Heart left ventricle (tissue), 16 donors: ENCODE results near the gene FAM184A. TPM values are rescaled to one million over a fixed set of nuclear protein-coding genes. Genes with fewer than 3 reads are reported as not detected.

Experiments
- ATAC-seq, 4 donors: fragments of 200-7000 bp; cut with Tn5 transposase; one replicate each; pipeline ENCODE4 v1.9.1; 2020 to 2022; ENCODE audit warnings: moderate library complexity in 4 of 4, mild to moderate bottlenecking in 3 of 4, moderate number of reproducible peaks in 1 of 4
- DNase-seq, 5 donors: peaks; one replicate each; pipeline ENCODE4 v3.0.0-alpha.2; 2020
- H3K27ac ChIP-seq, 12 donors: fragments of 200-600 bp; sonication (generic) in 4 of 12; one replicate each; pipeline versions ENCODE4 v1.5.0 to v1.8.0; 2016 to 2022; ENCODE audit warnings: mild to moderate bottlenecking in 2 of 12
- H3K27me3 ChIP-seq, 9 donors: fragments of 200-600 bp; sonication (generic) in 2 of 9; one replicate each; pipeline versions ENCODE4 v1.5.1 to v1.8.0; 2016 to 2022; ENCODE audit warnings: mild to moderate bottlenecking in 3 of 9
- H3K36me3 ChIP-seq, 9 donors: fragments of 200-600 bp; sonication (generic) in 2 of 9; one replicate each; pipeline versions ENCODE4 v1.5.0 to v1.8.0; 2018 to 2022; ENCODE audit warnings: mild to moderate bottlenecking in 2 of 9
- H3K4me1 ChIP-seq, 12 donors: fragments of 200-600 bp; sonication (generic) in 4 of 12; one replicate each; pipeline versions ENCODE4 v1.5.0 to v1.8.0; 2016 to 2022; ENCODE audit warnings: mild to moderate bottlenecking in 3 of 12
- H3K4me3 ChIP-seq, 12 donors: fragments of 200-600 bp; sonication (generic) in 4 of 12; one replicate each; pipeline versions ENCODE4 v1.5.0 to v1.8.0; 2017 to 2022; ENCODE audit warnings: mild to moderate bottlenecking in 9 of 12, moderate library complexity in 4 of 12
- H3K9me3 ChIP-seq, 12 donors: fragments of 200-600 bp; sonication (generic) in 4 of 12; one replicate each; pipeline versions ENCODE4 v1.5.0 to v1.8.0; 2016 to 2022; ENCODE audit warnings: mild to moderate bottlenecking in 1 of 12
- POLR2A ChIP-seq, 2 donors: fragments of 450-650 bp; IDR thresholded peaks; one replicate each; pipeline ENCODE4 v1.6.1; 2017; ENCODE audit warnings: antibody characterized with exemption in 2 of 2, mild to moderate bottlenecking in 2 of 2, moderate library complexity in 2 of 2
- WGBS, 4 donors: extraction: QIAGEN DNeasy Blood & Tissue Kit in 2 of 4; methylation state at CpG; one replicate each; pipeline versions ENCODE4 v1.1.5 to v1.1.7; 2013 to 2018; 5-methylcytosine and 5-hydroxymethylcytosine counted together
- intact Hi-C, 10 donors: fragments of 100-400 bp; cut with DNase I; formaldehyde crosslinking; loops; one replicate each; pipeline versions ENCODE4 v1.11.1 to v1.14.2; 2022
- polyA plus RNA-seq, 2 donors: library from polyadenylated mRNA; stranded (reverse); fragments of 200-250 nt; gene quantifications; one replicate each; pipeline ENCODE4 v1.2.3, GENCODE V29; 2013
- total RNA-seq, 9 donors: library from RNA; depleted of rRNA in 2 of 9; stranded (reverse); fragments of >200 nt in 2 of 9; fragmentation: NEBNext Ultra II Directional in 3 of 9; extraction: Animal tissue kit (Norgen Biotek cat#: 25700) in 3 of 9; gene quantifications; one replicate each; pipeline versions ENCODE4 v1.1.0 to v1.2.4, GENCODE V29; 2016 to 2023
- TF ChIP-seq, protein P1 (sequence below), 12 donors: fragments of 200-600 bp; sonication (generic) in 4 of 12; IDR thresholded peaks; one replicate each; pipeline versions ENCODE4 v1.5.0 to v1.8.0; 2018 to 2022; ENCODE audit warnings: antibody characterized with exemption in 12 of 12, mild to moderate bottlenecking in 5 of 12
- donor health status: ischemic (EF 13 %, LVEDD 7.1; RV severe dilation, severe dysfunction).
- donor health status: healthy with polysubstance abuse.
- donor health status: DM: no; HTN: yes; CAD: no.
- donor health status: DM: no; HTN: no; CAD: no.
- donor health status: ischemic (EF 25% LVEDD 6.9; RV normal size, moderate dysfunction).
- donor health status: ischemic (EF 25% LVEDD 5.7; RV mildly dilated, moderate dysfunction).
- donor health status: healthy.
- donor health status: DM: yes; HTN: yes; CAD: no.
- donor health status: ischemic (EF 35%, LVEDD 5.7; RV mildly dilated, moderate dysfunction).
- donor health status: nonischemic (EF 11% LVEDD 7.7; RV severe dilation, severe dysfunction).
- donor health status: DM: yes; HTN: yes; CAD: no.
- donor health status: PGD.
- donor health status: ischemic (EF 29% LVEDD 5.4; RV normal size, mild dysfunction).
- donor health status: nonischemic (EF 23%, LVEDD 6.1; RV moderate dilation, normal function).

The FAM184A gene
- total and polyA plus RNA-seq, 11 donors: 0.16 to 1.1 (median 0.45) TPM

DNA sequence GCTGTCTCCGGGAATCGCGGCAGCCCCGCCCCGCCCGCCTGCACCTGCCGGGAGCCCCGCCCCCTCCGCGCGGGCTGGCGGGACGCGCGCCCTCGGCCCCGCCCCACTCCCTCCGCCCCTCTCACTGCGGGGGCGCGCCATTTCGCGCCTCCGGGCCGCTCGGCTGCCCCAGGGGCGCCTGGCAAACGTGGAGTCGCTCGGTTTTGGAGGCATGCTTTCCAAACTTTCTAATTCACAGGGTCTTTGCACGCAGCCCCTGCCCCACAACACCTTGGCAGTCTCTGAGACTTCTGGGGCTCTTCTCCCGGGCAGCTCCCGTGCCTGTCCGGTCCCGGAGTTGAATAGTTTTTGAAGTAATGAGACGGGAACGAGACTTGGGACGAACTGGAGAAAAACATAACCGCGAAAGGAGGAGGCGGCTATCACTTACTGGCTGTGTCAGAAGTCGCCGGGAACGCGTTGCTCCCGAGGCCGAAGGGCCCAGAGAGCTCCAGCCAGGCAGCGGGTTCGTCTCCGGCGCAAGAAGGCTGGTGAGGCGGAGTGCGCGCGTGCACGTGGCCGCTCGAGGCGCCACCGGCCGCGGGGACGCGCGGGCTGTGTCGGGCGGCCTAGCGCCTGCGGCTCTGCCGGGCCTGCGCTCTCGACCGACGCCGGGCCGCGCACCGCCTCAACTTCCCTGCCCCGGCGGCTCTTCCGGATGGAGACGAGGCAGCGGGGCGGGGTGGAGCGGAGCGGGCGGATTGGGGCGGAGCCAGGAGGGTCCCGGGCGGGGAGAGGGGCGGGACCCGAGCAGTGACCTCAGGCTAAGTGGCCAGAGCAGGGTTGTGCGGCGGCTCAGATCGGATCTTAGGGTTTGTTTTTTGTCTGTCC lies 143.8 kb downstream of the FAM184A start, which contains the start of gene MCM9:
Gene MCM9, minus strand, starts transcription at position 699 of the 870 bp plus-strand sequence. CDS start 3,436 bp downstream, outside the sequence.
- H3K4me3 ChIP-seq: peak within 1 kb of the TSS; percentile 64 to 98 (median 81)
- H3K36me3 ChIP-seq: peaks cover 0 to 33% (median 23%) of the 10 kb centered on the region in 9 donors
- peak in 1 of 2 donors; percentile 81 for TF ChIP-seq POLR2A (IDR thresholded peaks at IDR 0.05)
- TF ChIP-seq, protein P1, sequence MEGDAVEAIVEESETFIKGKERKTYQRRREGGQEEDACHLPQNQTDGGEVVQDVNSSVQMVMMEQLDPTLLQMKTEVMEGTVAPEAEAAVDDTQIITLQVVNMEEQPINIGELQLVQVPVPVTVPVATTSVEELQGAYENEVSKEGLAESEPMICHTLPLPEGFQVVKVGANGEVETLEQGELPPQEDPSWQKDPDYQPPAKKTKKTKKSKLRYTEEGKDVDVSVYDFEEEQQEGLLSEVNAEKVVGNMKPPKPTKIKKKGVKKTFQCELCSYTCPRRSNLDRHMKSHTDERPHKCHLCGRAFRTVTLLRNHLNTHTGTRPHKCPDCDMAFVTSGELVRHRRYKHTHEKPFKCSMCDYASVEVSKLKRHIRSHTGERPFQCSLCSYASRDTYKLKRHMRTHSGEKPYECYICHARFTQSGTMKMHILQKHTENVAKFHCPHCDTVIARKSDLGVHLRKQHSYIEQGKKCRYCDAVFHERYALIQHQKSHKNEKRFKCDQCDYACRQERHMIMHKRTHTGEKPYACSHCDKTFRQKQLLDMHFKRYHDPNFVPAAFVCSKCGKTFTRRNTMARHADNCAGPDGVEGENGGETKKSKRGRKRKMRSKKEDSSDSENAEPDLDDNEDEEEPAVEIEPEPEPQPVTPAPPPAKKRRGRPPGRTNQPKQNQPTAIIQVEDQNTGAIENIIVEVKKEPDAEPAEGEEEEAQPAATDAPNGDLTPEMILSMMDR (IDR thresholded peaks at IDR 0.05): no peak
- WGBS, 4 donors: 0% methylated on average over 61 to 95 of the region's 95 CpGs
- H3K27ac ChIP-seq: peak within 1 kb of the TSS; percentile 86 to 98 (median 93)
- intact Hi-C loops: loop anchor here in 6 of 10 donors (2.0 to 5.0 kb wide), 3 partner anchors 37 to 42 kb away; partner anchors contain the start of gene ASF1A (in 4 of the 6)
- DNase-seq (peak; percentile 94 to 95 (median 95)), ATAC-seq (peak; percentile 93 to 99 (median 98))
- H3K4me1 ChIP-seq: peaks cover 0 to 21% (median 6%) of the 10 kb centered on the region in 12 donors
- no peaks in the 10 kb centered on the region for H3K9me3 ChIP-seq
- no peaks in the 10 kb centered on the region for H3K27me3 ChIP-seq

DNA sequence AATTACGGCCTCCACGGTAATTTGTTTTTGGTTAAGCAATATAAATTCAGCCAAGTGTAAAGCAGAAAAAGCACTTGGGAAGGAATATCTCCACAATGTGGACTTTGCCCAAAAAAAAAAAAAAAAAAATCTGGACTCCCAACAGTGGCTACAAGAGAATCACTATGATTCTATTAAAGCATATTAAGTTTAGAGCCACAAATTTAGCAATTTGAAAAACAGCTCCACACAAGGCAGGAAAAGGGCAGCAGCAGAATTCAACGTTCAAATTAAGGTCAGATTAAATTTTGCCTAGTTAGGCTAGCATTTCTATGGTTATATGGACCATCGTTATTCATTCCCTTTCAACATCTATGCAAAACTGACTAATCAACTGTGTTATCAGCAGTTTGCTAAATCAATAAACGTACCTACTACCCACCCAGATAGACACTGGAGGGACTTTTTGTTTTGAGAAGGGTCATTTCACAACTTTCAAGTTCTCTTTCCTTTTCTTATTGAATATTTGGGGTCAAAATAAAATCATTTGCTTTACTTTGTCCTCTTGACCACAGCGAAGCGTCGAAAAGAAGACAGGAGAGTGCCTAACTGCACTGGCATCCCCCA lies 144.5 kb downstream of the FAM184A start:
- Histone ChIP-seq H3K27ac (peak overlapping the region in 9 of 12 donors; percentile 88 to 98 (median 93)), H3K9me3 (no peaks in the 10 kb centered on the region), H3K4me3 (peak overlapping the region; percentile 64 to 98 (median 81)), H3K27me3 (no peaks in the 10 kb centered on the region), H3K4me1 (peaks cover 0 to 21% (median 6%) of the 10 kb centered on the region in 12 donors), H3K36me3 (peaks cover 0 to 41% (median 30%) of the 10 kb centered on the region in 9 donors)
- intact Hi-C loops: loop anchor here in 5 of 10 donors (2.0 to 5.0 kb wide), 2 partner anchors 37 to 39 kb away; partner anchors contain the start of gene ASF1A (in 3 of the 5)
- no peak for DNase-seq
- no peak for TF ChIP-seq POLR2A (IDR thresholded peaks at IDR 0.05)
- TF ChIP-seq, protein P1 (IDR thresholded peaks at IDR 0.05): no peak
- no peak for ATAC-seq
- 27 to 29% (median 28%) methylated on average over 8 of the region's 8 CpGs for WGBS, 4 donors

DNA sequence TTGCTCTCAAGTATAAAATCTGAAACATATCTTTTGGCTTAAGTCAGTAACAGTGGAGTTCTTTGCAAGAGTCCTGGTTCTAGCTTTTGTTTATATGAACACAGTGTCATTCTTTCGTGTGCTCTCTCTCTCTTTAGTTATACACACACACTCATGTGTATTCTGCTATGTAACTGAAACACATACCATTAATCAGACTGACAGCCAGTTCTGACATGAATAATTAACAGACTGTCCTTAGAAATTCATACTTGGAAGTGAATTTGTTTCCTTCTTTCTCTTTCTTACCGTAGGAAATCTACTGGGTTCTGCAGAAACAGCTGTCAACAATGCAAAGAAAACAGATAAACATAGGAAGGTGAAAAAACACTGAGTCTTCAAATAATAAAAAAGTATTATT lies 146.0 kb downstream of the FAM184A start:
- H3K27ac ChIP-seq: no peak overlapping the region
- ATAC-seq (no peak), DNase-seq (no peak)
- no peak overlapping the region for H3K4me3 ChIP-seq
- intact Hi-C loops: loop anchor here in 2 of 10 donors (5.0 kb wide), 1 partner anchor 35 kb away; no protein-coding TSS in a partner anchor
- whole genome bisulfite sequencing, 4 donors: 82 to 88% (median 87%) methylated on average over 2 of the region's 2 CpGs
- H3K4me1 ChIP-seq: peaks cover 0 to 21% (median 6%) of the 10 kb centered on the region in 12 donors
- TF ChIP-seq POLR2A (IDR thresholded peaks at IDR 0.05): no peak
- TF ChIP-seq, protein P1 (IDR thresholded peaks at IDR 0.05): no peak
- H3K27me3 ChIP-seq: no peaks in the 10 kb centered on the region
- peaks cover 0 to 55% (median 45%) of the 10 kb centered on the region in 9 donors for H3K36me3 ChIP-seq
- no peaks in the 10 kb centered on the region for H3K9me3 ChIP-seq
